HepG2 (cell line): ENCODE data around the gene SPRED2. TPM values are rescaled to one million over a fixed set of nuclear protein-coding genes. Genes with fewer than 3 reads are reported as not detected.

Experiments
- EEA1 ChIP-seq: sonication (generic); formaldehyde crosslinking; IDR thresholded peaks from 2 replicates; pipeline ENCODE4 v1.5.1; 2020; ENCODE audit warnings: mild to moderate bottlenecking, missing genetic modification reagents, borderline replicate concordance
- FOXP4 ChIP-seq: sonication (generic); formaldehyde crosslinking; IDR thresholded peaks from 2 replicates; pipeline ENCODE4 v1.4.0; 2020; ENCODE audit warnings: missing genetic modification reagents
- HNF4A ChIP-seq: sonication (generic); formaldehyde crosslinking; IDR thresholded peaks from 2 replicates; pipeline ENCODE4 v1.4.0; 2020; ENCODE audit warnings: missing genetic modification reagents
- HNRNPH1 ChIP-seq: fragments of 200-400 bp; formaldehyde crosslinking; optimal IDR thresholded peaks from 2 replicates; pipeline ENCODE3; 2017; ENCODE audit warnings: mild to moderate bottlenecking, low read depth, low read length
- IRF1 ChIP-seq: sonication (generic); formaldehyde crosslinking; IDR thresholded peaks from 2 replicates; pipeline ENCODE4 v1.4.0; 2020; ENCODE audit warnings: low read depth, mild to moderate bottlenecking, missing genetic modification reagents
- KLF16 ChIP-seq, 2 experiments: sonication (generic) in 1 of 2; formaldehyde crosslinking in 1 of 2; IDR thresholded peaks; 2 replicates each; pipeline versions ENCODE4 v1.6.1 to v1.8.0; 2016 to 2023; ENCODE audit warnings: missing genetic modification reagents in 2 of 2, missing compliant biosample characterization in 1 of 2
- PCBP1 ChIP-seq: fragments of 200-400 bp; formaldehyde crosslinking; IDR thresholded peaks from 2 replicates; pipeline ENCODE4 v1.6.1; 2017; ENCODE audit warnings: mild to moderate bottlenecking, low read depth, low read length, borderline replicate concordance
- RAD51 ChIP-seq: fragments of 450-650 bp; IDR thresholded peaks from 2 replicates; pipeline ENCODE4 v1.6.1; 2016; ENCODE audit warnings: borderline replicate concordance
- RFX1 ChIP-seq: fragments of 450-650 bp; IDR thresholded peaks from 2 replicates; pipeline ENCODE4 v1.6.1; 2017
- RNF219 ChIP-seq: sonication (generic); formaldehyde crosslinking; IDR thresholded peaks from 2 replicates; pipeline ENCODE4 v1.5.0; 2020; ENCODE audit warnings: mild to moderate bottlenecking, missing genetic modification reagents
- SATB2 ChIP-seq: sonication (generic); formaldehyde crosslinking; IDR thresholded peaks from 2 replicates; pipeline ENCODE4 v1.5.0; 2020; ENCODE audit warnings: missing genetic modification reagents
- SMAD3 ChIP-seq: sonication (generic); formaldehyde crosslinking; IDR thresholded peaks from 2 replicates; pipeline ENCODE4 v1.4.0; 2020; ENCODE audit warnings: missing genetic modification reagents
- SMARCE1 ChIP-seq: fragments of 450-650 bp; IDR thresholded peaks from 2 replicates; pipeline ENCODE4 v1.6.1; 2017; ENCODE audit warnings: borderline replicate concordance
- WIZ ChIP-seq: sonication (generic); formaldehyde crosslinking; IDR thresholded peaks from 2 replicates; pipeline ENCODE4 v1.5.1; 2020; ENCODE audit warnings: mild to moderate bottlenecking, missing genetic modification reagents
- ZBTB1 ChIP-seq: sonication (generic); formaldehyde crosslinking; IDR thresholded peaks from 2 replicates; pipeline ENCODE4 v1.4.0; 2020; ENCODE audit warnings: missing genetic modification reagents, borderline replicate concordance
- ZNF350 ChIP-seq: sonication (generic); formaldehyde crosslinking; IDR thresholded peaks from 2 replicates; pipeline ENCODE4 v1.4.0; 2020; ENCODE audit warnings: mild to moderate bottlenecking, low read depth, missing genetic modification reagents, borderline replicate concordance
- ZNF407 ChIP-seq: sonication (generic); formaldehyde crosslinking; IDR thresholded peaks from one replicate; pipeline ENCODE4 v1.5.1; 2020; ENCODE audit warnings: mild to moderate bottlenecking, missing genetic modification reagents; ENCODE audit errors: not compliant biosample characterization
- polyA plus RNA-seq, 8 experiments: library from polyadenylated mRNA; depleted of rRNA in 3 of 8; stranded (reverse) in 7 of 8; unstranded in 1 of 8; fragments of >200 nt; fragmentation: Illumina TruSeq in 4 of 8; extraction: Trizol in 4 of 8; gene quantifications; 2 replicates each; pipeline versions ENCODE4 v1.2.1 to v1.2.3, GENCODE V29; 2011 to 2016; ENCODE audit warnings: low read depth in 4 of 8, missing spikeins in 1 of 8, mixed read lengths in 1 of 8; ENCODE audit not compliant: insufficient read depth in 1 of 8
- total RNA-seq, 5 experiments: library from RNA; depleted of rRNA; stranded (reverse); fragments of >200 nt; fragmentation: Illumina TruSeq; extraction: Trizol; gene quantifications; 2 replicates each; pipeline ENCODE4 v1.2.3, GENCODE V29; 2016; ENCODE audit warnings: low read depth in 1 of 5

The SPRED2 gene
- total and polyA plus RNA-seq, 2 of the 13 experiments (the other 11 are each of a cell fraction or from before 2014, with no cell fraction given) = 13.0 to 37.0 TPM

GRCh38 chr2:65382776-65383357, 49.5 kb downstream of the SPRED2 start (continued):
- TF ChIP-seq ZNF407 (CRISPR knock-in tag) = no peak
- TF ChIP-seq KLF16 (CRISPR knock-in tag; IDR thresholded peaks at IDR 0.05) = peak in 1 of 2 experiments; percentile 71; a peak in 2 of 4 replicates
- TF ChIP-seq SMAD3 (CRISPR knock-in tag) = peak; percentile 40; the same call in 1 of the 2 replicates
- TF ChIP-seq HNRNPH1 = no peak
- peak; percentile 80; the same call in 1 of the 2 replicates for TF ChIP-seq ZNF350 (CRISPR knock-in tag)
- peak; percentile 24 for TF ChIP-seq HNF4A
- TF ChIP-seq IRF1 (CRISPR knock-in tag) = no peak
- no peak for TF ChIP-seq PCBP1
- no peak for TF ChIP-seq RNF219 (CRISPR knock-in tag)
- TF ChIP-seq SATB2 (CRISPR knock-in tag) = no peak
- peak; percentile 78 for TF ChIP-seq FOXP4 (CRISPR knock-in tag)
- no peak for TF ChIP-seq EEA1 (CRISPR knock-in tag)
- TF ChIP-seq RFX1 = no peak
- TF ChIP-seq SMARCE1 = no peak
- no peak for TF ChIP-seq RAD51
- TF ChIP-seq ZBTB1 (CRISPR knock-in tag) = no peak
- TF ChIP-seq WIZ (CRISPR knock-in tag) = no peak
